HG02943 (cell line): Measurements from ENCODE around the gene FIGNL1.

Experiments
- ATAC-seq: cut with Tn5 transposase; IDR thresholded peaks from one replicate; pipeline ENCODE4 v1.9.1; 2021; ENCODE audit warnings: mild to moderate bottlenecking, low read depth, moderate library complexity; ENCODE audit not compliant: unreplicated experiment

FIGNL1 gene

DNA sequence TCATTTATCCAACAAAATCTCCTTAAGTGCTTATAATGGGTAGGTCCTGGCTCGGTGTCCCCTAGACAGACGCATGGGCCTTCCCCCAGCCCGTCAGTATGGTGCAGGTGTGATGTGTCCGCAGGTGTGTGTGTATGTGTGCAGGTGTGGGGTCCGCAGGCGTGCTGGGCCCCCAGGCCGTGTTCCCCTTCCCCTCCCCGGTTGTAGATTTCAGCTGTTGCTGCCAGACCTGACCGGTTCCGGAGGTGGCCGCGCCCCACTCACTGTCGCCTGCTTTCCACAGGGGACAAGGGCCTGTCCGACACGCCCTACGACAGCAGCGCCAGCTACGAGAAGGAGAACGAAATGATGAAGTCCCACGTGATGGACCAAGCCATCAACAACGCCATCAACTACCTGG lies 50.5 kb downstream of the FIGNL1 start:
- ATAC-seq = no peak

DNA sequence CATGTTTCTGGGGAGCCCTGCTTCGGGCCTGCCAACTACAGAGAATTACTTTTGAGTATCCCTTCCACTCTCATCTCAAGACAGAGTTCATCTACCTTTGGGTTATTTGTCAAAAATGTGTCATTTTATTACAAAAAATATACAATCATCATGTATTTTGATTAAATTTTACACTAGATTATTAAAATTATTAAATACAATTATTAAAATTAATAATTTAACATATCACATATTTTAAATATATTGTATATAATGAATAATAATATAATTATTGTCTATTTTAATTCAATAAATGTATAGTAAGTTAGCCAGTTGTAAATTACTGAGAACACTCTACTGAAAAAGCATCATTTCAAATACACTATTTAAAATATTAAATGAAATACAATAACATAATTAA lies 50.9 kb downstream of the FIGNL1 start:
- ATAC-seq = no peak

GRCh38 chr7:50397971-50398324 lies 52.2 kb downstream of the FIGNL1 start:
- ATAC-seq = no peak

GRCh38 chr7:50397320-50397970 lies 52.7 kb downstream of the FIGNL1 start:
- no peak for ATAC-seq

DNA sequence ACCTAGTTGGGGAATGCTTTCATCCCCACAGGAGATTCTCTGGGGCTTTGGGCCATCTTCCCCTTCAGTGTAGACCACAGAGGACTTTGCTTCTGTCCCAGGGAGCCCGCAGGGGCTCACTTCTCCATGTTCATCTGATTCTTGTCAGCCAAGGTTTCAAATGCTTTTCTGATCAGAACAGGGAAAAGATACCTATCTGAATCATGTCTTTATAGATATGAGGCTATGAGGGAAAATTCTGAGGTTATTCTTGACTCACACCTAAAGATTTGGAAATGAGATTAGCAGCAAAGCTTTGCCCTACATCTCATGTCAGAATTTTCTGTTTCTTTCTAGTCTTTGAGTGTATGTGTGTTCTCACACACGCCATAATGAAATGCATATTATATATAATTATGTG lies 53.3 kb downstream of the FIGNL1 start:
- ATAC-seq = no peak

DNA sequence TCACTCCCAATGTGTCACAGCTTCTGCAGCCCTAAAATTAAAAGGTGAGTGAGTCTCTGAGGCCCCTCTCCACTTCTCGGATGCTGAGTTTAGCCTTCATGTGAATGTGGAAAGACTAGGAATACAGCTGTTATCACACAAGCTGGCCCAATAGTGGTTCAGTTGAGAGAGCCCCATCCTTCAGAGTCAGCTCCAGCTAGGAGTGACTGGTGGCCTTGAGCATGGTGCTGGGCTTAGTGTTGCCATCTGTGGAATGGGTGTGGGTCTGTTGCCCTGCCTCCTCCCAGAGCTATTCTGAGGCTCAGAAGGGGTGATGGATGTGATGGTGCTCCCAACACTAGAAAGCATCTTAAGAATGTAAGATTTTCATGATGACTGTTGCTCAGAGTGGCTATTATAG lies 55.8 kb downstream of the FIGNL1 start:
- no peak for ATAC-seq
